Skeletal muscle tissue (tissue), 4 donors: ENCODE measurements around the gene MRTFA. TPM values are rescaled to one million over a fixed set of nuclear protein-coding genes. Genes with fewer than 3 reads are reported as not detected.

Experiments used
- H3K27ac ChIP-seq: one replicate; pipeline ENCODE4 v1.7.0; 2013; ENCODE audit warnings: mild to moderate bottlenecking, low read depth, low read length, inconsistent platforms
- H3K27me3 ChIP-seq, 3 donors: one replicate each; pipeline ENCODE4 v1.7.0; 2013; ENCODE audit warnings: low read length in 3 of 3; ENCODE audit not compliant: control insufficient read depth in 3 of 3, insufficient read depth in 3 of 3
- H3K36me3 ChIP-seq, 3 donors: one replicate each; pipeline ENCODE4 v1.7.0; 2013; ENCODE audit warnings: low read length in 3 of 3; ENCODE audit not compliant: control insufficient read depth in 3 of 3, insufficient read depth in 3 of 3
- H3K4me1 ChIP-seq, 3 donors: one replicate each; pipeline ENCODE4 v1.7.0; 2013; ENCODE audit warnings: low read length in 3 of 3, mild to moderate bottlenecking in 3 of 3; ENCODE audit not compliant: control insufficient read depth in 3 of 3, insufficient read depth in 3 of 3
- H3K4me3 ChIP-seq, 3 donors: one replicate each; pipeline ENCODE4 v1.7.0; 2013; ENCODE audit warnings: low read length in 3 of 3
- H3K9ac ChIP-seq, 3 donors: one replicate each; pipeline ENCODE4 v1.7.0; 2013; ENCODE audit warnings: low read length in 3 of 3, mild to moderate bottlenecking in 3 of 3, moderate library complexity in 2 of 3, low read depth in 1 of 3
- H3K9me3 ChIP-seq, 3 donors: one replicate each; pipeline ENCODE4 v1.7.0; 2013; ENCODE audit warnings: low read length in 3 of 3; ENCODE audit not compliant: control insufficient read depth in 3 of 3
- total RNA-seq: library from RNA; depleted of rRNA; stranded (reverse); fragments of >200 nt; gene quantifications from one replicate; pipeline ENCODE4 v1.2.3, GENCODE V29; 2014
- donor health status: Osteomylitis.

The MRTFA gene
- total RNA-seq, 1 donor from 2014 or later, result 25.6 TPM

DNA sequence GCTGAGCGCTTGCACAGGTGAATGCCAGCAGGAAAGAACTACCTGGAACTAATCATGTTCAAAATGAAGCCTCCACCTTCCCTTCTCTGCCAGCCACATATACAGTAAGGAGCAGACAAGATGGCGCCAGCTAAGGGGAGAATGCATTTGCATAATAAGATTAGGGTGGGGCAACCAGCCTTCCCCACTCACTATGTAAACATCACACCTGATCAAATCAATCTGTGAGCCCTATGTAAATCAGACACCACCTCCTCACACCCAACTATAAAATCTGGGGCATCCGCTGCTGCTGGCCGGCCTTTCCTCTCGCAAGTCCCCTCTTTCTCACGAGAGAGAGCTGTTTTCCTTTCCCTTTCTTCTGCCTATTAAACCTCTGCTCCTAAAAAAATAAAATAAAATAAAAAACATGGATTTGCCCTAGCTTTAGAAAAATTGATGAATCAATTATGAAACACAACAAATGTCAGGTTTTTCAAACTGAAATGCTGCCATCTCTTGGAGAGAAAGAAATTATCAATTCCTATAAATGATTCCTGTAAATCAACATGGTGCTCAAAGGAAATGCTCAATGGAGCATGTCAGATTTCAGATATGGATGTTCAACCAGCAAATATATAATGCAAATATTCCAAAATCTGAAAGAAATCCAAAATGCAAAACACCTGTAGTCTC lies 157.3 kb downstream of the MRTFA start:
- no peak overlapping the region for H3K4me3 ChIP-seq
- H3K27me3 ChIP-seq, result no peaks in the 10 kb centered on the region
- H3K9me3 ChIP-seq, result no peaks in the 10 kb centered on the region
- H3K27ac ChIP-seq, result no peak overlapping the region
- H3K9ac ChIP-seq, result no peak overlapping the region
- H3K36me3 ChIP-seq, result no peaks in the 10 kb centered on the region
- H3K4me1 ChIP-seq, result peaks cover 3 to 26% (median 22%) of the 10 kb centered on the region in 3 donors

DNA sequence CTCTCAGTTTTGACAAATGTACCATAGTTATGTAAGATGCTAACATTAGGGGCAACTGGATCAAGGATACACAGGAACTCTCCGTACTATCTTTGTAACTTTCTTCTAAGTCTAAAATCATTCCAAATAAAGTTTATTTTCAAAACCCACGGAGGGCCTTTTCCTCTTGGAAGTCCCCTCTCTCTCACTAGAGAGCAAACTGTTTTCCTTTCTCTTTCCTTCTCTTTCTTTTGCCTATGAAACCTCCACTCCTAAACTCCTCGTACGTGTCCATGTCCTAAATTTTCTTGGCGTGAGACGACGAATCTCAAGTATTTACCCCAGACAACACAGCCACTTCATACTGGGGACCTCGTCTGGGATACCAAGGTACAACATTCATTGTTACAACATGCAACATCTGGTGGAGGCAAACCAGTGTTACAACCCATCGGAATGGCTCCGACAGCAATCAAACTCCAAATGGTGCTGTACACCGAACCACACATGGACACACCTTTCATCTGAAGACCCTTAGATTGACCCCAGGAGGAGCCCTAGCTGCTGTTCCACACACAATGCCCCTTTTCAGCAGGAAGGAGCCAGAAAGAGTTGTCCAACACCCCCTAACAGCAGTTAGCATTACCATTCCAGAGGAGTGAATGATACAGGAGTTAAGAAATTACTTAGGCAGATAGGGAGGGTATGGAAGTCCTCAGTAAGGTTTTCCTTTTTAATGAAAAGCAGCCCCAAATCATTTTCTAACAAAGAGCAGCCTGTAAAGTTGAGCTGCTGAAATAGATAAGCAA lies 158.0 kb downstream of the MRTFA start:
- Histone ChIP-seq H3K36me3 (no peaks in the 10 kb centered on the region), H3K27me3 (no peaks in the 10 kb centered on the region), H3K9ac (no peak overlapping the region), H3K4me1 (peaks cover 3 to 27% (median 22%) of the 10 kb centered on the region in 3 donors), H3K27ac (no peak overlapping the region), H3K4me3 (no peak overlapping the region), H3K9me3 (no peaks in the 10 kb centered on the region)

DNA sequence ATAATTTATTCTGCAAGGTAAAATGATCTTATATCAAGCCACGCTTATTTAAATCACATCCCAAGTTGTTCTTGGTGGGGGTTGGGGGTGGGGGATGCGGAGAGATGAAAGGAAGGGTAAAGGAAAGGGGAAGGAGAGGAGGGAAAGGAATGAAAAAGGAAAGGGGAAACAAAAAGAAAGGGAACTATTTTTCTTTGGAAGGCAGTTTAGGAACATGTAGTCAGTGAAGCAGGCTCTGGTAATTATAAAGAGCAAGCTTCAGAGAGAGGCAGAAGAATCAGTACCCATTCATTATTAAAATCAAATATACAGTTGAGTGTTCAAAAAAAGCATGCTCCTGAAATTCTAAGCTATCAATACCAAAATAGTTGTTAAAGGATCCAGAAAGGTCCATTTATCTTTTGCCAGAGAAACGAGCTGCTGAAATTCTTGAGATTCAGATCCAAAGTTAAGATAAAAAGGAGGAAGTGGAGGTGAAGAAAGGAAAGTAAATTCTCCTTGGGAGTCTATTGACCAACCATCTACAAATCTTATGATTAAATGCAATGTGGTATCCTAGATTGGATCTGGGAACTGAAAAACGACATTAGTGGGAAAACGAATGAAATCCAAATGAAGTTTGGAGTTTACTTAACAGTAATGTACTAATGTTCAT lies 158.7 kb downstream of the MRTFA start:
- H3K36me3 ChIP-seq, result no peaks in the 10 kb centered on the region
- no peak overlapping the region for H3K9ac ChIP-seq
- H3K4me3 ChIP-seq, result no peak overlapping the region
- peaks cover 3 to 28% (median 22%) of the 10 kb centered on the region in 3 donors for H3K4me1 ChIP-seq
- H3K27me3 ChIP-seq, result no peaks in the 10 kb centered on the region
- no peak overlapping the region for H3K27ac ChIP-seq
- no peaks in the 10 kb centered on the region for H3K9me3 ChIP-seq

DNA sequence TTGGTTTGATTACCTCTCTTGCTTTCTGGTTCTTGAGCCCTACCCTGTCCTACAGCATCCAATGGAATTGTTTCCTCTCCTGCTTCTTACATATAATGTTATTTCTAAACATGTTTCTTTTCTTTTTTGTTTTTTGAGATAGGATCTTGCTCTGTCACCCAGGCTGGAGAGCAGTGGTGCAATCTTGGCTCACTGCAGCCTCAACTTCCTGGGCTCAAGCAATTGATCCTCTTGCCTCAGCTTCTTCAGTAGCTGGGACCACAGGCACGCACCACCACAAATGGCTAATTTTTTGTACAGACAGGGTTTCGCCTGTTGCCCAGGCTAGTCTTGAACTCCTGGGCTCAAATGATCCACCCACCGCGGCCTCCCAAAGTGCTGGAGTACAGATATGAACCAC lies 160.2 kb downstream of the MRTFA start:
- H3K27ac ChIP-seq, result no peak overlapping the region
- H3K4me1 ChIP-seq, result peaks cover 0 to 20% (median 16%) of the 10 kb centered on the region in 3 donors
- H3K9me3 ChIP-seq, result no peaks in the 10 kb centered on the region
- no peak overlapping the region for H3K9ac ChIP-seq
- no peaks in the 10 kb centered on the region for H3K36me3 ChIP-seq
- no peak overlapping the region for H3K4me3 ChIP-seq
- H3K27me3 ChIP-seq, result no peaks in the 10 kb centered on the region

DNA sequence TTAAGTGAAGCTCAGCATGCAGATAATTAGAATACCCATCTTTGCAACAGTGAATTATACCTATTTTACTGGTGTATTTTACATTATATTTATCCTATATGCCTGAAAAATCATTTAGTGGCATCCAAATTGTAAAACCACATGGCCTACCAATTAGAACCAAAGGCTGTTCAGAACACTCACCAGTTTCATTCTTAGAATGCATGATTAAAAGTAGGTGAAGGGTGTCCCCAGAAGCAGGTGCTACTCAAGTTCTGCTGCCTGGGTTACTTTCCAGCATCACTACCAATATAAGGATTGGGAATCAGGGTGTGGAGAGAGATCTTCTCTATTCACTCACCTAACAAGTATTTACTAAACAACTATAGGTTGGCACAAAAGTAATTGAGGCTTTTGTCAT lies 162.8 kb downstream of the MRTFA start:
- Histone ChIP-seq H3K27ac (no peak overlapping the region), H3K4me3 (no peak overlapping the region), H3K36me3 (no peaks in the 10 kb centered on the region), H3K4me1 (peaks cover 0 to 17% (median 13%) of the 10 kb centered on the region in 3 donors), H3K27me3 (no peaks in the 10 kb centered on the region), H3K9ac (no peak overlapping the region), H3K9me3 (no peaks in the 10 kb centered on the region)

DNA sequence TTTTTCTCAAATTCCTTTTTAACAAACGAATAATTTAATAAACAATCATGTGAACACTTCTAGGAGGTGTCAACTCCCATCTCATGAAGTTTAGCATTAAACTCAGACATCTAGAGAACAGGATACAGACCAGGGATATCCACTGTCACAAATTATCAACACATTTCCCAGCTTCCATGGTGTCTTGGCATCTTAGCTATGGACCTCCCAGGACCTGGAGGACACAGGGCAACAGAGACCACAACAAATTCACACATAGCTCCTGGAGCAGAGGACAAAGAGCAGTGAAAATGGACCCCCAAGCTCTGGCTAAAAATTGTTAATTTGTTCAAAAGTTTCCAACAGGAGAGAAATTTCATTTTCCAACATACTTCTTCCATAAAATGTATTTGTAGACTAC lies 163.9 kb downstream of the MRTFA start:
- no peaks in the 10 kb centered on the region for H3K36me3 ChIP-seq
- H3K4me3 ChIP-seq, result no peak overlapping the region
- no peaks in the 10 kb centered on the region for H3K9me3 ChIP-seq
- no peak overlapping the region for H3K27ac ChIP-seq
- no peaks in the 10 kb centered on the region for H3K27me3 ChIP-seq
- no peak overlapping the region for H3K9ac ChIP-seq
- H3K4me1 ChIP-seq, result peaks cover 0 to 8% (median 6%) of the 10 kb centered on the region in 3 donors

DNA sequence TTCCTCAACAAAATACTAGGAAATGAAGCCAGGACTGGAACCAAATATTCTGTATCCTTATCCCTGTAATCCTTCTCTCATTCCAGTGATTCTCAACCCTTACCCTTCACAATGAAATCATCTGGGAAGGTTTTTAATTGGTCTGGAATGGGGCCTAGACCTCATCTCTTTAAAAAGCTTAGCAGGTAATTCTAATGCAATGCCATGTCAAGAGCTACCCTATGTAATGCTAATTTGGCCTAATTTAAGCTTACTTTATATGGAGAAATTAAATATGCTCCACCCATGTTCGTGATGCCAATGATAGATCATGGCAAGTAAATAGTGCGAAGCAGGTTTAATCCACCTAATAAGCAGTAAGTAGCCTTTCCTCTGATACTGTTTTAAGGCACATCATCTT lies 164.5 kb downstream of the MRTFA start:
- Histone ChIP-seq H3K4me3 (no peak overlapping the region), H3K27ac (no peak overlapping the region), H3K27me3 (no peaks in the 10 kb centered on the region), H3K36me3 (no peaks in the 10 kb centered on the region), H3K4me1 (peaks cover 0 to 6% (median 6%) of the 10 kb centered on the region in 3 donors), H3K9ac (no peak overlapping the region), H3K9me3 (no peaks in the 10 kb centered on the region)

DNA sequence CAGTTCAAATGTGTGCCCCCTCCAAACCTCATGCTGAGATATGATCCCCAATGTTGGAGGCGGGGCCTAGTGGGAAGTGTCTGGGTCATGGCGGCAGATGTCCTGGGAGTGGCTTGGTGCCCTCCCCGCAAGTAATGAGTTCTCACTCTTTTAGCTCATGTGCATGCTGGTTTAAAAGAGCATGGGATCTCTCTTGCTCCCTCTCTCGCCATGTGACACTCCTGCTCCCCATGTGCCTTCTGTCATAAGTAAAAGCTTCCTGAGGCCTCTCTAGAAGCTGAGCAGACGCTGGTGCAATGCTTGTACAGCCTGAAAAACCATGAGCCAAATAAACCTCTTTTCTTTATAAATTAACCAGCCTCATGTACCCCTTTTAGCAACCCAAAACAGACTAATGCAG lies 167.3 kb downstream of the MRTFA start:
- no peaks in the 10 kb centered on the region for H3K27me3 ChIP-seq
- H3K36me3 ChIP-seq, result no peaks in the 10 kb centered on the region
- no peak overlapping the region for H3K27ac ChIP-seq
- H3K9ac ChIP-seq, result no peak overlapping the region
- no peaks in the 10 kb centered on the region for H3K9me3 ChIP-seq
- H3K4me1 ChIP-seq, result peaks cover 0 to 6% (median 6%) of the 10 kb centered on the region in 3 donors
- H3K4me3 ChIP-seq, result no peak overlapping the region

DNA sequence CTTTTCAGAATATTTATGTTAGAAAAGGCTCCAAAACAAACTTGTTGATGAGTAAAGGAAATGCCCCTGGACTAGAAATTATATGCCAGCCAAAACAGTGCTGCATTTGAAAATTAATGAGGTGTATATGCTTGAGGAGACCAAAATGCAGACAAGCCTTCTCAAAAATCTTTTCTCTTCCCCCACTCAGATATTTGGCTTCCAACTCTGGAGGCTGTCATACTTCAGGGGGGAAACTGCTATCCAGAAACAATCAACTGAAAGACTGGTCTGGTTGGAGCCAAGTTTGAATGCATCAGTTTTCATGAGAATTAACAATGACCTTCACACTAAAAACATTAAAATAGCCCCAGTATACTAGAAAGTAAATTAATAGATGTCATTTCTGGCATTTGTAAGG lies 167.9 kb downstream of the MRTFA start:
- no peak overlapping the region for H3K4me3 ChIP-seq
- no peak overlapping the region for H3K27ac ChIP-seq
- peaks cover 0 to 6% (median 5%) of the 10 kb centered on the region in 3 donors for H3K4me1 ChIP-seq
- H3K9ac ChIP-seq, result no peak overlapping the region
- no peaks in the 10 kb centered on the region for H3K36me3 ChIP-seq
- H3K27me3 ChIP-seq, result no peaks in the 10 kb centered on the region
- H3K9me3 ChIP-seq, result no peaks in the 10 kb centered on the region

DNA sequence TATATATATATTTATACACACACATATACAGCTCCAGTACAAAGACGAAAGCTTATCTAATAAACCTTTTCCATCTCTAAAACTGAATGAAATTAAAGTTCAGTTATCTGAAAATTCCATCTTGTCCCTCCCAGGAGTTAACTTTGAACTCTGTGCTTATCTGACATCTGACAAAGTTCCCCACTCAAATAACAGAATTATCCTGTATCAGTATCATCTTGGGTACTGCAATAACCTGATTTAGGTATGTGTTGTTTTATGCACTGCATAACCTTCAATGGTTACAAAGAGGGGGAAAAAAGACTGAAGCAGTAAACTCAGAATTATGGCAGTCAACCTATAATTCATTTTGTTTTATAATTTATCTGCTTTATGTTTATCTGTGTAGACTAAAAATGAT lies 169.5 kb downstream of the MRTFA start:
- H3K27me3 ChIP-seq, result no peaks in the 10 kb centered on the region
- no peaks in the 10 kb centered on the region for H3K9me3 ChIP-seq
- no peak overlapping the region for H3K27ac ChIP-seq
- H3K4me1 ChIP-seq, result peaks cover 0 to 6% (median 3%) of the 10 kb centered on the region in 3 donors
- no peak overlapping the region for H3K9ac ChIP-seq
- H3K4me3 ChIP-seq, result no peak overlapping the region
- peaks cover 0 to 8% (median 0%) of the 10 kb centered on the region in 3 donors for H3K36me3 ChIP-seq
